Endodermal cell (in vitro differentiated cells): ENCODE measurements around the gene MAP3K3. TPM values are rescaled to one million over a fixed set of nuclear protein-coding genes. Genes with fewer than 3 reads are reported as not detected.

Experiments
- DNase-seq: peaks from one replicate; pipeline ENCODE4 v3.0.0-alpha.2; 2017
- H3K27ac ChIP-seq: 2 replicates; pipeline ENCODE4 v1.5.1; 2013; ENCODE audit warnings: mild to moderate bottlenecking, low read depth, low read length, moderate library complexity
- H3K27me3 ChIP-seq: 2 replicates; pipeline ENCODE4 v1.6.1; 2013; ENCODE audit warnings: mild to moderate bottlenecking, low read length, moderate library complexity; ENCODE audit not compliant: insufficient read depth, control insufficient read depth, poor library complexity, severe bottlenecking
- H3K36me3 ChIP-seq: 2 replicates; pipeline ENCODE4 v1.7.0; 2013; ENCODE audit warnings: mild to moderate bottlenecking, low read length, moderate library complexity; ENCODE audit not compliant: control insufficient read depth, insufficient read depth
- H3K4me1 ChIP-seq: one replicate; pipeline ENCODE4 v1.7.0; 2013; ENCODE audit warnings: low read length; ENCODE audit not compliant: control insufficient read depth, insufficient read depth
- H3K4me3 ChIP-seq: 2 replicates; pipeline ENCODE4 v1.5.1; 2013; ENCODE audit warnings: mild to moderate bottlenecking, low read length, moderate library complexity
- H3K9ac ChIP-seq: 2 replicates; pipeline ENCODE4 v1.6.1; 2013; ENCODE audit warnings: mild to moderate bottlenecking, low read length, moderate library complexity; ENCODE audit not compliant: poor library complexity, severe bottlenecking; ENCODE audit errors: extremely low read depth
- H3K9me3 ChIP-seq: 2 replicates; pipeline ENCODE4 v1.6.1; 2013; ENCODE audit warnings: mild to moderate bottlenecking, low read length, moderate library complexity; ENCODE audit not compliant: control insufficient read depth
- H3K27ac Mint-ChIP-seq: 2 replicates; pipeline ENCODE4 v1.8.0; 2020; ENCODE audit warnings: mixed read lengths
- H3K27me3 Mint-ChIP-seq: 2 replicates; pipeline ENCODE4 v1.8.0; 2021; ENCODE audit warnings: mild to moderate bottlenecking, mixed read lengths; ENCODE audit not compliant: insufficient read depth
- H3K36me3 Mint-ChIP-seq: 2 replicates; pipeline ENCODE4 v1.8.0; 2020; ENCODE audit warnings: low read depth, mixed read lengths
- H3K4me1 Mint-ChIP-seq: 2 replicates; pipeline ENCODE4 v1.8.0; 2020; ENCODE audit warnings: mixed read lengths
- H3K4me3 Mint-ChIP-seq: 2 replicates; pipeline ENCODE4 v1.8.0; 2020; ENCODE audit warnings: mild to moderate bottlenecking, moderate library complexity, mixed read lengths
- H3K9me3 Mint-ChIP-seq: 2 replicates; pipeline ENCODE4 v1.8.0; 2020; ENCODE audit warnings: mild to moderate bottlenecking, mixed read lengths
- WGBS, 2 experiments: methylation state at CpG; one replicate each; pipeline versions ENCODE4 v1.1.5 to v1.1.7; 2013; ENCODE audit warnings: missing lambda C conversion rate in 2 of 2, mixed read lengths in 1 of 2; ENCODE audit not compliant: insufficient coverage in 1 of 2, insufficient read length in 1 of 2; 5-methylcytosine and 5-hydroxymethylcytosine counted together
- total RNA-seq, 2 donors: library from RNA; stranded (reverse); fragmentation: NEBNext Ultra II Directional in 1 of 2; extraction: Animal tissue kit (Norgen Biotek cat#: 25700) in 1 of 2; gene quantifications; 2 replicates in 1 of 2; 3 replicates in 1 of 2; pipeline ENCODE4 v1.2.1, GENCODE V29; 2021
- TF ChIP-seq, protein P1 (sequence below): fragments of 200-600 bp; sonication (generic); conservative IDR thresholded peaks from 2 replicates; pipeline ENCODE4 v1.5.0; 2021; ENCODE audit warnings: antibody characterized with exemption, mild to moderate bottlenecking

MAP3K3 gene
- total RNA-seq, 2 donors from 2014 or later = 19.9 to 23.3 TPM

GRCh38 chr17:63709110-63709509 is 86.9 kb downstream of the MAP3K3 start:
- H3K36me3 ChIP-seq = peaks cover 49% of the 10 kb centered on the region
- H3K4me3 ChIP-seq = no peak overlapping the region
- TF ChIP-seq, protein P1, sequence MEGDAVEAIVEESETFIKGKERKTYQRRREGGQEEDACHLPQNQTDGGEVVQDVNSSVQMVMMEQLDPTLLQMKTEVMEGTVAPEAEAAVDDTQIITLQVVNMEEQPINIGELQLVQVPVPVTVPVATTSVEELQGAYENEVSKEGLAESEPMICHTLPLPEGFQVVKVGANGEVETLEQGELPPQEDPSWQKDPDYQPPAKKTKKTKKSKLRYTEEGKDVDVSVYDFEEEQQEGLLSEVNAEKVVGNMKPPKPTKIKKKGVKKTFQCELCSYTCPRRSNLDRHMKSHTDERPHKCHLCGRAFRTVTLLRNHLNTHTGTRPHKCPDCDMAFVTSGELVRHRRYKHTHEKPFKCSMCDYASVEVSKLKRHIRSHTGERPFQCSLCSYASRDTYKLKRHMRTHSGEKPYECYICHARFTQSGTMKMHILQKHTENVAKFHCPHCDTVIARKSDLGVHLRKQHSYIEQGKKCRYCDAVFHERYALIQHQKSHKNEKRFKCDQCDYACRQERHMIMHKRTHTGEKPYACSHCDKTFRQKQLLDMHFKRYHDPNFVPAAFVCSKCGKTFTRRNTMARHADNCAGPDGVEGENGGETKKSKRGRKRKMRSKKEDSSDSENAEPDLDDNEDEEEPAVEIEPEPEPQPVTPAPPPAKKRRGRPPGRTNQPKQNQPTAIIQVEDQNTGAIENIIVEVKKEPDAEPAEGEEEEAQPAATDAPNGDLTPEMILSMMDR = no peak
- 86 to 94% methylated on average over 6 of the region's 6 CpGs for WGBS, 2 experiments
- H3K27ac ChIP-seq = no peak overlapping the region
- DNase-seq = peak; percentile 23
- H3K4me1 Mint-ChIP-seq = no peaks in the 10 kb centered on the region
- no peaks in the 10 kb centered on the region for H3K9me3 Mint-ChIP-seq
- peaks cover 50% of the 10 kb centered on the region for H3K36me3 Mint-ChIP-seq
- H3K4me3 Mint-ChIP-seq = no peak overlapping the region
- no peaks in the 10 kb centered on the region for H3K4me1 ChIP-seq
- no peak overlapping the region for H3K27ac Mint-ChIP-seq
- H3K9me3 ChIP-seq = no peaks in the 10 kb centered on the region
- no peak overlapping the region for H3K9ac ChIP-seq
- no peaks in the 10 kb centered on the region for H3K27me3 ChIP-seq
- no peaks in the 10 kb centered on the region for H3K27me3 Mint-ChIP-seq

- H3K36me3 Mint-ChIP-seq = peaks cover 35% of the 10 kb centered on the region
- H3K9ac ChIP-seq = no peak overlapping the region
- DNase-seq = no peak
- H3K4me3 Mint-ChIP-seq = no peak overlapping the region
- WGBS, 2 experiments = 91 to 95% methylated on average over 9 to 10 of the region's 10 CpGs
- H3K27me3 ChIP-seq = no peaks in the 10 kb centered on the region
- no peaks in the 10 kb centered on the region for H3K4me1 Mint-ChIP-seq
- H3K27me3 Mint-ChIP-seq = no peaks in the 10 kb centered on the region
- no peak overlapping the region for H3K27ac Mint-ChIP-seq
- no peak overlapping the region for H3K27ac ChIP-seq
- no peaks in the 10 kb centered on the region for H3K9me3 ChIP-seq
- H3K36me3 ChIP-seq = peaks cover 41% of the 10 kb centered on the region
- H3K9me3 Mint-ChIP-seq = no peaks in the 10 kb centered on the region
- H3K4me3 ChIP-seq = no peak overlapping the region
- H3K4me1 ChIP-seq = no peaks in the 10 kb centered on the region
- TF ChIP-seq, protein P1 = no peak
Measured at GRCh38 chr17:63714550-63715277, 92.5 kb downstream of the MAP3K3 start.

DNA sequence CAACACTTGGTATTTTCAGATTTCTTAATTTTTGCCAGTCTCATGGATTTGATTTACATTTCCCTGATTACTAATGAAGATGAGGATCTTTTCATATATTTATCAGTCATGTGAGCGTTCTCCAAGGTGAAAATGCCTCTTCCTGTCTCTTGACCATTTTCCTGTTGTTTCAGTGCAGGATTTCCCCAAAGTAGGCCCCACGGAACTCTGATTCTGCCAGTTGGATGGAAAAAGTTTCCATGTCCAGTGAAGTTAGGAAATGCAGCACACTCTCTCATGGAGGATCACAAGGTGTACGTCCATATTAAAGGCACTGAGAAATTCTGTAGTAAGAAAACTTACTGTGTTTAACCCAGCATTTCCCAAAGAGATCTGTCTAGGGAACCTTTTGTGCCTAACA is 94.2 kb downstream of the MAP3K3 start:
- Mint-ChIP-seq H3K9me3 (no peaks in the 10 kb centered on the region), H3K27me3 (no peaks in the 10 kb centered on the region), H3K4me3 (no peak overlapping the region), H3K27ac (no peak overlapping the region), H3K4me1 (no peaks in the 10 kb centered on the region), H3K36me3 (peaks cover 27% of the 10 kb centered on the region)
- no peak overlapping the region for H3K9ac ChIP-seq
- DNase-seq = no peak
- no peak overlapping the region for H3K4me3 ChIP-seq
- peaks cover 29% of the 10 kb centered on the region for H3K36me3 ChIP-seq
- no peaks in the 10 kb centered on the region for H3K9me3 ChIP-seq
- H3K27me3 ChIP-seq = no peaks in the 10 kb centered on the region
- WGBS, 2 experiments = 95 to 100% methylated on average over 2 to 3 of the region's 3 CpGs
- no peak overlapping the region for H3K27ac ChIP-seq
- no peaks in the 10 kb centered on the region for H3K4me1 ChIP-seq
- TF ChIP-seq, protein P1 = no peak
